ENCODE measurements around the gene TTC28.
A peak's percentile ranks its signal among the peaks of the same experiment; 100 is the strongest.

Gene TTC28

DNA sequence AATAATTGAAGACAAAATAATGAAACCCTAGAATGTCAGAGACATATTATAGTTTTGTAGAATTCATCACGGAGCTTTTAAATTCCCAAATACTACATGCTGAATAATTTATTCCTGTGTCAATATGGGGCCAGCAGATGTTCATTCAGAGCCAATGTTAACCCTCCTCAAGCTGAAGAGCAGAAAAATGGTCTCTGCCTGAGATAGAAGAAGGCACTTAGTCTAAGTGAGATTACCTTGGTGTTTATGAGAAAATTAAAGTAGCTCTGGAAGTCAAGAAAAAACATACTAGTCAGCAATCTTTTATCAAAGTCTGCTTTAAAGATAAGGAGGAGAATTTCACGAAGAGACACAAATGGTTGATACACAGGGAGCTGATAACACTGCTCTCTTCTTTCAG lies 328.2 kb downstream of the TTC28 start:
- no peak for DNase-seq (ENCODE audit: low spot score)

DNA sequence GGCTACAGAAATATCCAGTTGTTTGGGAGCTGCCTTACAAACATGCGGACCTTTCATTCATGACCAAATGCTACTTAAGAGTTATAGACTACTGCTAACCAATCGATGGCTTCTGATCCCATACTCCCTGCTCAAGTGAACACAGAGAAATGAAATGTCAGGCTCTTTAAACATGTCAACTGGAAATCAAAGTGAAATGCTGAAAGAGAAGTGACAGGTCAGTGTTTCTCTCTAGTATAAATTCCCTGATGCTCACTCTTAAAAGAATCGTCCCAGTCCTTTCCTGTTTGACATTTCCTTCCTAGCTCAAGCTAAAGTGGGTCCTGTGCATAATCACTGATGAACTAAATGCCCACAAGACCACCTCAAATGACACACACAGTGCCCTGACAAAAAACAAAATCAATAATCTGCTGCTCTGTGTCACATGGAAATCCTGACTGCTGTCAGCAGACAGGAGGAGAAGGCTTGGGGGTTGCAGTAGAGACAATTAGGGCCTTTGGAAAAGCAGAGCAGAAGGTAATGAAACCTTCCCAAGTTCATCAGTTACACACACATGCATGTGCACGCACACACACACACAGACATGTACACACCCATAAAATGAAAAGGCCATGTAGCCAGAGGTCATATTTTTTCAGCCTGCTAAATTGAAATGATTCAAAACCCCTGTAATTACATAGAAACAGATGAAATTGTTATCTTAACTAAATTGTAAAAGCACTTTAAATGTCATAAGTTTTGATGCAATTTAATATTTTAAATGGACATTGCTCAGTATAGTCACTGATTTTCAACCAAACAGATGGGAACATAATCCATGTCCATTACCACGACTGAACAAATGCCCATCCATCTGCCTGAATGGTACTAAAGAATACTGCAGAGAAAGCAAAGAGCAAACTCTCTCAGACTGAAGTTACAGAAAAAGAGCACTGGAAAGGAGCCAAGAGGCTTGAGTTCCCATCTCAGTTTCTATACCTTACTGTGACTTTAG lies 330.7 kb downstream of the TTC28 start:
- DNase-seq (ENCODE audit: low spot score), result no peak

DNA sequence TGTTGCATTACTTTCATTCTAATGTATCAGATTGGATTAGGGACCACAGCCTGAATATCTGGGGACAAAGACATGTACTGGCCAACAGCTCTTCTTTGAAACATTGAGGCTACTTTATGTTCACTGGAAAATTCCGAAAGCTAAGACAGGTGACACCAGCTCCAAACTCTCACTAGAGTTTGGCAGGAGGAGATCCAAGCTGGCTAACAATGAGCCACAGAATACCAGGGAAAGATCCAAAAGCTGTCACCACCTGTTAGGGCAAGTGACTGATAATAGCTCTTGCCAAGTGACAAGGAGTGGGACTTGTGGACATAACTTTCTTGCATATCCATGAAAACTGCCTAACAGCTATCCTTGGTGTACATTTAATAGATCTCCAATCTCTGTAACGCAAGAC lies 333.3 kb downstream of the TTC28 start:
- no peak for DNase-seq (ENCODE audit: low spot score)

DNA sequence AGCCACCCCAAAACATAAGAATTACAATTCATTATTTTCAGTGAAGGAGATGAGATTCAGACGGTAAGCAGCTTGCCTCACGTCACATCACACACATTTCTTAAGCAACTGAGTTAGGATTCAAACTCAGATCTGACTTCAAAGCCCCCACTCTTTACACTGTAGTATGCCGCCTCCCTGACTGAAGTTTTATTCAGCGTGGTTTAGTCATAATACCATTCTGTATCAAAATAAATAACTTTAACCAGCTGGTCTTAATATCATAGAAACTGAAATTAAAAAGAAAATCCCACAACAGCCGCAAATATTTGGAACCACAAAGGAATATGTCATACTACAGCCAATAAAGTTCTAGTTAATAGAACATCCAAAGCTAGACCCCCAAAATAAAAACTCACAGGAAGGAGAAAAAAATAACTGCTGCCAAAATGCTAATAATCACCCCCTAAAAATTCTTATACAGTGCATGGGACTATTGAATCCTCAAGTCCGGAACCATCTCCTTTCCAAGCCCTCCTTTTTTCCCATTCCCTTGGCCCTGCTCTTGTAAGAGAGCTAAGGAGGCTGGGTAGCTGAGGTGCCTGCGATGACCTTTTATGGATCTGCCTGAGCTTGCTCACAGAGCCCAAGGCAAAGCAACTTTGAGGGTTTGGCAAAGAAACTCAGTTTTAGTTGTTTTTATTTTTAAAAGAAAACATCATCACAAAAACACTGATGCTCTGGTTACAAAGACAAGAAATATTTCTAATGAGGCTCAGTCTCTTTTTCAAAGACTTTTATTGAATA lies 334.5 kb downstream of the TTC28 start:
- no peak for DNase-seq (ENCODE audit: low spot score)

DNA sequence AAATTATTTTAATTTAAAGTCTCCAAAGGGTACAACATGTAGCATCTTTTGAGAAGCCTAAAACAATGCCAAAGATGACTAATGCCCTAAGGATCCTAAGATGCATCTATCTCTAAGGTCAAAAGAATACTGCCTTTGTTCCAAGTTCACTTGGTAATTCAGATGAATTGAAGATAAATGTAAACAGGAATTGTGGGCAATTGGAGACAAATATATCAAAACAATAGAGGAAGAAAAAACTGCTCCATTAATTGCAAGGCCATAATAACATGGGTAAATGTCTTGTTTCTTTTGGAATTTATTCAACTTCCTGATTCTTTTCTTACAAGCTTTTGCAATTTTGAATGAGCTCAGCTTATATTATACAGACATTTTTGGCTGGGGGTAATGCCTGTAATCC lies 338.6 kb downstream of the TTC28 start:
- DNase-seq (ENCODE audit: low spot score), result no peak

DNA sequence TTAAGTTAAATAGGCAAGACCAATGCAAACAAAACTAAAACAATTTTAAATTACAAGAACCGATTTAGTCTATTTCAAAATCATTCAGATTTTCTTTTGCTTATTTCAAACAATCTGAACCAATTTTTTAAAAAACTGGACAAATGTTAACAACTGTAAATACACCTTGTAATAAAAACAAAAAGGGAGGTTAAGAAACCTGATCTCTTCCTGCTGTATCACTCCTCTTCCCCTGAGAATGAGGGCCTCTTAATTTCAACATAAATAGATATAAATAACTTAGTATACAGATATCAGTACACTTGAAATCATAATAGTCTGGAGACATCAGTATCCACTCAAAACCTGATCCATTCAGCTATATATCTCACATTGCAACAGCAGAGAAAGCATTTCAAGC lies 346.6 kb downstream of the TTC28 start:
- no peak for DNase-seq (ENCODE audit: low spot score)

DNA sequence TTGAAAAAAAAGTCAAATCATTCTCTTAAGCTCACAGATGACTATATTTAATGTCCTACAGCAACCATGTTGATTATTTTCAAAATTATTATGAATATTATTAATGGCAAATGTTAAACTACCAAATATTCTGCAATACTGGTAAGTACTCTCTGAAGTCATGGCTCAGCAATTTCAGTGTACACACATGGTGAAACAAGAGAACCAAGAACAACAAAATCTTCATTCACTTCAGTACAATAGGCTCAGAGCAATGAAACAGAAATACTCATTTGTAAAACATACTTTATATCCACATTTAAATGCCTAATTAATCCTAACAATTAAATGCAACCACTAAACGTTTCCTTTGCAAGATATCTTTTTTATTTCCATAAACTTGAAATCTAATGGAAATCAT lies 347.2 kb downstream of the TTC28 start:
- no peak for DNase-seq (ENCODE audit: low spot score)

DNA sequence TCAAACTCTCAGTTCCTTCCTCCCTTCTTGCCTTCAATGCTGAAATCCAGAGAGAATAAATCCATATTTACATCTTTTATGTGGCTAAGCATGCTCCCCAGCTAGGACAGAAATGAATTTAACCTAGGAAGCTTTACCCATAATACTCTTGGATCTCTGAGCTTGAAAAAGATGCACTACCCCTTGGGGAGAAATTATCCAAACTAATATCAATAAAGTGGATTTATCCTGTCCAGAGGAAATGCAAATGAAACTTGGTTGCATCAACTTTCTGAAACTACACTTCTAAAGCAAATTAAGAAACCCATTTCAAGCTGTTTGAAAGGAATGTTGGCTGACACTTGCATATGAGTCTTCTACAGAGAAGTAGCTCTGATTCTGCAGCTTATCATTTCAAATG lies 347.9 kb downstream of the TTC28 start:
- no peak for DNase-seq (ENCODE audit: low spot score)

DNA sequence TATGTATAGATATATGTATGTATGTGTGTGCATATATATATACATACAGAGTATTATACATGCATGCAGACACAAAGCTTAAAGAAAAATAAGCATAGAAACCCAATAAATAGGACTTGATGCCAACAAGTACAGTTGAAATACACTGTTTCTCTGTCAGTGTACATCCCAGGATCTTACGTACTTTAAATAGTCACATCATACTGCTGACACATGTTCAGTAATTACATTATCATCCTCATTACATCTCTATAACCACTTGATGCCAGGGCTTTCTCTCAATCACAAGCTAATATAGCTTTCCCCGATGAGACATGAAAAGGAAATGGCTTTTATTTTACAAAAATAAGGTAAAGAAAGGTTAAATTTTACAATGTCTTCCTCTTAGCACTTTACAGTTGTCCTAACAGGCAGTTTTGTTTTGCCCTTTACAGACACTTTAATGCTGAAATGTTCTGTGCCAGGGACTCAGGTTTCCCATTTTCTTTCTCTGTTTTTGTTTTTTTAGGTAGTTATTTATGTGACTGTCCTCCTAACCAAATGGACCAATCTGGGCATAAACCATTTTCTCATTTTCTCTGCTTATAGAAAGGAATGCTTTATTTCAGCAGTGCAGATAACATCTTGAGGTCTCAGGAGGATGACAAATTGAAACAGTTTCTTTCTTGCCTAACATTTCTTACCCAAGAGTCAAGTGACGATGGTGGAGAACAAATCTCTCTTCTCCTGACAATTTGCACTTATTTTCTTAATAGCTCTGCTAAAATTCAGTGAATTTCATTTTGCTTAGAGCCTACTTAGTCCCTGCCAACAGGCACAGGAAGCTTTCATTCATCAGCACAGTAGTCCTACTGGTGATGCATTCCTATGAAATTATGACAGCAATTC lies 350.2 kb downstream of the TTC28 start:
- DNase-seq (ENCODE audit: low spot score), result no peak

DNA sequence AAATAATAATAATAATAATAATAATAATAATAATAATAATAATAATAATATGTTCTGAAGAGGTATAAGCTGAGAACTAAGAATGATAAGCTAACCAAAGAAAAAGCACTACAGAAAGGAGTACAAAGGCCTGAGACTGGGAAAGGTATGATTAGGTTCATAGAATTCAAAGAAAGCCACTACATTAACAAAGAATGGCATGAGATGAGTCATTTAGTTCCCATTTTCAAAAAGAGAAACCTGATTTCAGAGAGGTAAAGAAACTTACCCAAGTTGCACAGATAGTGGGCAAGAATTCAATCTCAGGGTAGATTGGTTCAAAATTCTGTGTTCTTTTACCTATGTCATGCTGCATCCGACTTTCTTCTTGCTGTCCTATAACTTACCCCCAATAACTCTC lies 350.9 kb downstream of the TTC28 start:
- no peak for DNase-seq (ENCODE audit: low spot score)

DNA sequence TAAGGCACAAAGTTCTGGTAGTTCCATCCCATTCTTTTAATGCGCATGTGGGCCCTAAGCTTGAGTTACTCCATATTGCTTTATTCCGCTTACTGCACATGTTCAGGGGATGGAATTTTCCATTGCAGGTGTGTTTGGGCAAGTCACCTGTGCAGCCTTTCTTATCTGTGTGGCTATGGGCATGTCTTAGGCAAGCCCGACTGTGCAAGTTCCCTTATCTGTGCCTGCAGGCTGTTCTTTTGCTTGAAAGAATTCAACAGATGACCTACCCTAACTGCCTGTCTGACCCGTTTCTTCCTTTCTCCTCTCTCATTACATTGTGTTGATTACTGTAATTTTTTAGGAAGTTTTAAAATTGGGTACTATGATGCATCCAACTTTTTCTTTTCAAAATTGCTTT lies 363.6 kb downstream of the TTC28 start:
- no peak for DNase-seq (ENCODE audit: low spot score)

DNA sequence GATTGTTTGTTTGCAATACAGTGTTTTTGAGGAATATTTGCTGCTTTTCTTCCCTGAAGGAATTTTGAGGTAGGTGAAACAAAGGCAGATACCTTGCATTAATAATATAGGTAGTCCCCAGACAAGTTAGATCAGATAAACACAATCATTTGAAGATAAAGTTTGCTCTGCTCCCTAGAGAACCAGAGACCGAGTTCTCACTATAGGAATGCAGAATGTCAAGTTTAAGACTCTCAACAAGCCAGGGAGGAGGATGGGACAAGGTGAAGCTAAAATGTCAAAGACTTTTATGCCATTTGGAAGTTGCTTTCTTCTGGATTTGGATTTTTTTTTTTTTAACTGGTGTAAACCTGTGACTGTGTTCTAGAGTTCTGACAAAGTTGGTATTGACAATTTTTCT lies 364.7 kb downstream of the TTC28 start:
- no peak for DNase-seq (ENCODE audit: low spot score)

DNA sequence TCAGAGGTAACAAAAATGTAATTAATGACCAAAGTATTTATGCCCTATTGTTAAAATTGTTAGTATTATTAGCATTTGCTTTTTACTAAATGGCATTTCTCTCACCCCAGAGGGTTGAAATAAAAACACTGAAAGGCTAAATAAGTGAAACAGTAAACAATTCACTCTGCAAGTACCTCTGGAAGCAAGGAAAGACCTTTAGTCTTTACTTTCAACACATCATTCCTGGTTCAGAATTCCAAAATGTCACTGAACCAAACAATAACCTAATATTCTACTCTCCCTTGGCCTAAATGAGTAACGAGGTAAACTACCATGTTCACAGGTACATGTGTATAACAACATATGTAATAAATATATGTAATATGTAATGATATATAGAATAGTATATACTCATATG lies 369.3 kb downstream of the TTC28 start:
- DNase-seq (ENCODE audit: low spot score), result no peak

DNA sequence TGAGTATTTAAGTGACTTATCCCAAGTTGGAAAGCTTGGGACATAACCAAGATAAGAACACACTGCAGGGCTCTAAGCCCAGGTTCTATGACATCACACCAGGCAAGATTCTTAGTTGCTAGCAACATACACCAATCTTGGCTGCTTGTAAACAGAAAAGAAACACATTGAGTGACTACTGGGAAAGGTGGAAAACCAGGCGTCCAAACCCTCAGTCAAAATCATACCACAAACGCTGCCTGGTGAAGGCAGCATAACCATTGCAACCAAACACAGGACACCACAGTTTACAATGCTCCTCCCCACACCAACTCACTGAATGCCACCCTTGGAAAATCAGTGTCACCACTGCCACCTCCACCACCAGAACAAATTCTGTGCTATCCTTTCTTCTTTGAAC lies 379.9 kb downstream of the TTC28 start:
- DNase-seq (ENCODE audit: low spot score), result no peak

DNA sequence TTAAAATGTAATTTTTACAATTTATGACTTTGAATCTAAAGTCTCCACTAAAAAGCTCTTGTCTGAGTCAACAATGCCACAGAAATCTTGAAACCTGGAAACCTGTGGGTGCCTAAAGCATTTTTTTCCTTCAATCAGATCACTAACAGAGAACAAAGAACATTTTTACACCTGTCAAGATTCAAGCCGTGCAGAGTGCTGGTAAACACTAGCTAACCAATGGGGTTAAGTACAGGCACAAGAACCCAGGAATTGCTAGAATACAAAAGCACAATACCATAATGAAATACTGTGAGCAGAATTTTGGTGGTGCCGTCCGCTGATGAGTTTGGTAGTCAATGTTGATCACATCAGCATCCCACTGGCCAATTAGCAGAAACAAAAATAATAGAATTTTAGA lies 380.3 kb downstream of the TTC28 start:
- no peak for DNase-seq (ENCODE audit: low spot score)

DNA sequence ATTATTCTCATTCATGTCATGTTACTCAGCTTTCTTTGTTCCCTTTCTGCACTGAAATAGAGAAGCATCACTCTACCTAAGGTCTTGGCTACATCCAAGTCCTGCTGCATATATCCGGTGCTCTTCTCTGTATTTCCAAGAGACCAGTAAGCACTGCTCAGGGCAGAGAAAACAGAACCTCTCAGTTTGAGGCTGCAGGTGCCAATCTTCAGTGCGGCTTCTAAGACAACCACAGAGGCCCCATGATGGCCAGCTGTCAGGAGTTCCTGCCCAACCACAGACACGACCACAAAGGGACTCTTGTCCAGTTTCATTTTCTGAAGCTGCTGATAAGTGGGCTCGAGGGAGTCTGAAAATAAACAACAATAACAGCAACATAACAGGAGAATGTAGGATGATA lies 382.1 kb downstream of the TTC28 start:
- peak; percentile 10 for DNase-seq (ENCODE audit: low spot score)

DNA sequence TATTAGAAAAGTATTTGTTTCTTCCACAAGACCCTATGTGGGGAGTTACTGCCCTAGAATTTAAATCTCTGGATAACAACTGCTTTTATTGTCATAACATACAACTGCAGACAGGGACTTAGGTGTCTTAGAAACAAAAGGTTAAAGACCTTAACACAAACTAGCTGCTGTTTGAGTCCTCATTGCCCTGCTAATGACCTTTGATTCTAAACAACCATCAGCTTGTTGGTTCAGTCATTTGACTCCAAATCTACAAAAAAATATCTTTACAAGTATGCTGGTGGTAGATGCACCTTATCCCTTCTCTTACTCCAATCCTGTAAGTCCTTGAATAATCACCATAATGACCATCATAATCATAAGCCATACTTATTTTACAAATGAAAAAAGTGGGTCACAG lies 383.2 kb downstream of the TTC28 start:
- no peak for DNase-seq (ENCODE audit: low spot score)

DNA sequence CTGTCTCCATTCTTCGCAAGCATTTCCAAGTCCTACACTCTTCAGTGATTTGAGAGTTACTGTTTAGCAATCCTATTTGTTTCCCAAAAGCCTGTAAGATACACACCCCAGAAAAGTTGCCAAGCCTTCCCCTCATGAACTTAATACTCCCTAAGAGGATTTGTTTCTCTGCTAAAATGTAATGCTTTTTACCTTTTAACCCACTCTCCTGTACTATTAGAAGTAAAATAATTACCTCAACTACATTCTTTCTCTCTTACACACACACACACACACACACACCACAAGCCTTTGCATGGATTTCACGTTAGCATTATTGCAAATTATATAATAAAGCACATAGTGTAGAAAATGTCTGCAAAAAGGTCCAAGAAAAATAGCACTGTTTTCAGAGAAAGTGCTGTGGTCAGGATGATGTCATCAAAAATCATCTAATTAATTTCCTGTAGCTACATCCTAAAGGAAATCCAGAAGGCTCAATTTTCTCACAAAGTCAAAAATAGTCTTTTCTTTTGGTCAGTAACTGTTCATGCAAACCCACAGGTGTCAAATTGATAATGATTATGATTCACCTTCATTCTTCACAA lies 396.5 kb downstream of the TTC28 start:
- DNase-seq (ENCODE audit: low spot score), result no peak

DNA sequence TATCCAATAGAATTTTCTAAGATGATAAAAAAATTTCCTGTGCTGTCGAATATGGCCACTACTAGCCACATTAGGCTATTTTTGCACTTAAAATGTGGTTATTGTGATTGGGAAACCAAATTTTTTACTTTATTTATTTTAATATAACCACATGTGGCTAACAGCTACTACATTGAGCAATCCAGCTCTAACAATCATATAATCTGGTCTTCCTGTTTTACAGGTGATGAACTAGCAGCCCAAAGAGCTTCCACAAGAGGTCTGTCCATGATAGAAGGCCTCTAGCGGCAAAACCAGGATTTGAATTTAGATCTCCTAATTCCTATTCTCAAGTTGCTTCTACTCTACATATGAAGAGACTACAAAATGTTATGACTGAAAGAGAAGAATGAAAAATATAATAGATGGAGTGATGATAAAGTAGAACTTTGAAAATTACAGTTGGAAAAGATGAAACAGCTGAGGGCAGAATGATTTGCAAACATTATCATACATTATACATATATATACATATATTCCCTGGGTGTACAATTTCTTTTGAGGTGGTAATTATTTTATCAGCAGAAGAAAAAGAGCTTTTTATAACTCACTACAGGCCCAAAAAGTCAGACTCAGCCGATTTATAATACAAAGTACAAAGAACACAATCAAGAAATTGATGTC lies 397.1 kb downstream of the TTC28 start:
- DNase-seq (ENCODE audit: low spot score), result no peak

DNA sequence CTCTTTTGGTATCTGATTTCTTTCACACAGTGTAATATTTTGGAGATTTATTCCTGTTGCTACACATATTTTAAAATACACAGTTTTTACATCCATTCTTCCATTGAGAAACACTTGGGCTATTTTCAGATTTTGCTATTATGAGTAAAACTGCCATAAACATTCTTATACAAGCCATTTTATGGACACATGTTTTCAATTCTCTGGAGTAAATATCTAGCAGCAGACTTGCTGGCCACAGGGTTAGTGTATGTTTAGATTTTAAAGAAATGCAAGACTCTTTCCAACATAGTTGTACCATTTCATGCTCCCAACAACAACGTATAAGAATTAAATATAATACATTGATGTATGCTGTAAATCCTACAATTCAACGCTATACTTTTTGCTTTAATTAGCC lies 399.8 kb downstream of the TTC28 start:
- DNase-seq (ENCODE audit: low spot score), result no peak

DNA sequence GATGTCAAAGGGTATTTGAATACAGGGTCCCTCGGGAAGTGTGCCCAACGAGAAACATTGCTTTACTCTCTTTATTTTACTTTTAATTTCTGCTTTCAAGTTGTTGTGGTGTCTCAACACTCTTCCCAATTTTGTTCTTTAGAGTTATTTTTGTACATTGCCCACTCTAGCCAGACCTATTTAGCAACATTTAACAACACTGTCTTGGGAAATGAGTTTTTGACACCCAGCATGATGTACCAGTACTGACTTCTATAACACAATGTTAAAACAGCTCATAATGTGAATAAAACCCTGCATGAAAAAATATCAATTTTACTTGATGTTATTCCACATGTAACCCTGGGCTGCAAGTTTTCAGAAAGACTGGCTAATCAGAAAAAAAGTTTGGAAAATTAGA lies 410.4 kb downstream of the TTC28 start:
- DNase-seq (ENCODE audit: low spot score), result no peak

Measured in AG08396 (cell line).